Measurements from ENCODE around the gene CEP135. TPM values are rescaled to one million over a fixed set of nuclear protein-coding genes. Genes with fewer than 3 reads are reported as not detected.

CEP135 gene
- total and polyA plus RNA-seq, 8 donors: 6.4 to 23.0 (median 17.6) TPM

DNA sequence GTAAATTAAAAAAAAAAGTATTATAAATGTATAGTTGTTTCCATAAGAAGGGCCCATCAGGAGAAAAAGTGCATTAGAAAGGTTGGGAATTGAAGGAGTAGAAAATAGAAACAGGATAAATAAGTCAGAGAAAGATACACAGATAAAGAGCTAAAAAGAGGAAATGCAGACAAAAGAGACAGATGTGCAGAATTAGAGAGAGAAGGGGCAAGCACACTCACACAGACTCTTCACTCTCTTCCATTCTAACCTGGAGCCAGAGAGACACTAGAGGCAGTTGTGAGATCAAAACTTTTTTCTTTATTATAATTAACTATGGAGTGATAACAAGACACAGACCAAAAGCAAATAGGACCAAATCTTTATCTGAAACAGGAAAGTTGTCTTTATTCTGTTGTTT lies 134.1 kb downstream of the CEP135 start:
- intact Hi-C loops (cut with DNase I): no loop called here
- no peak overlapping the region for H3K27ac ChIP-seq
- DNase-seq: no peak
- no peaks in the 10 kb centered on the region for H3K9me3 ChIP-seq
- no peaks in the 10 kb centered on the region for H3K27me3 ChIP-seq
- no peak overlapping the region for H3K4me3 ChIP-seq
- no peaks in the 10 kb centered on the region for H3K36me3 ChIP-seq
- TF ChIP-seq, protein P1, sequence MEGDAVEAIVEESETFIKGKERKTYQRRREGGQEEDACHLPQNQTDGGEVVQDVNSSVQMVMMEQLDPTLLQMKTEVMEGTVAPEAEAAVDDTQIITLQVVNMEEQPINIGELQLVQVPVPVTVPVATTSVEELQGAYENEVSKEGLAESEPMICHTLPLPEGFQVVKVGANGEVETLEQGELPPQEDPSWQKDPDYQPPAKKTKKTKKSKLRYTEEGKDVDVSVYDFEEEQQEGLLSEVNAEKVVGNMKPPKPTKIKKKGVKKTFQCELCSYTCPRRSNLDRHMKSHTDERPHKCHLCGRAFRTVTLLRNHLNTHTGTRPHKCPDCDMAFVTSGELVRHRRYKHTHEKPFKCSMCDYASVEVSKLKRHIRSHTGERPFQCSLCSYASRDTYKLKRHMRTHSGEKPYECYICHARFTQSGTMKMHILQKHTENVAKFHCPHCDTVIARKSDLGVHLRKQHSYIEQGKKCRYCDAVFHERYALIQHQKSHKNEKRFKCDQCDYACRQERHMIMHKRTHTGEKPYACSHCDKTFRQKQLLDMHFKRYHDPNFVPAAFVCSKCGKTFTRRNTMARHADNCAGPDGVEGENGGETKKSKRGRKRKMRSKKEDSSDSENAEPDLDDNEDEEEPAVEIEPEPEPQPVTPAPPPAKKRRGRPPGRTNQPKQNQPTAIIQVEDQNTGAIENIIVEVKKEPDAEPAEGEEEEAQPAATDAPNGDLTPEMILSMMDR (IDR thresholded peaks at IDR 0.05): no peak
- ATAC-seq: no peak
- H3K4me1 ChIP-seq: no peaks in the 10 kb centered on the region

Other genes starting within 250 kb of the CEP135 start
- gene EXOC1L, start 129.2 kb upstream of the CEP135 start, total RNA-seq: not detected
- under 1 TPM in 3 of 6 donors, not detected in 3; 0.20 to 0.43 (median 0.36) TPM for gene EXOC1L, start 129.2 kb upstream of the CEP135 start, polyA plus RNA-seq (ENCODE audit: insufficient read length in 6 of 6)
- 10 to 100 TPM; 30.1 to 31.0 TPM for gene EXOC1, start 95.3 kb upstream of the CEP135 start, total RNA-seq
- 10 to 100 TPM; 46.3 to 53.7 (median 49.3) TPM for gene EXOC1, start 95.3 kb upstream of the CEP135 start, polyA plus RNA-seq (ENCODE audit: insufficient read length in 6 of 6)